CD8-positive, alpha-beta memory T cell (primary cell): ENCODE results near the gene TIPRL. TPM values are rescaled to one million over a fixed set of nuclear protein-coding genes. Genes with fewer than 3 reads are reported as not detected.

ENCODE experiments used
- CTCF ChIA-PET: fragments of 350-600 bp; sonication (Branson Sonifier 250); formaldehyde crosslinking; loops from one replicate; lab custom pipeline; 2021; ENCODE audit warnings: antibody characterized with exemption; lab: Charles Lee
- POLR2A ChIA-PET: fragments of 350-600 bp; sonication (Branson Sonifier 250); formaldehyde crosslinking; loops from one replicate; lab custom pipeline; 2021; ENCODE audit warnings: antibody characterized with exemption; lab: Charles Lee
- DNase-seq, 5 donors: peaks; one replicate each; pipeline versions ENCODE4 v3.0.0 to v3.0.0-alpha.2; 2020 to 2022; ENCODE audit warnings: mixed read lengths in 1 of 5
- H3K27ac ChIP-seq: one replicate; pipeline ENCODE4 v1.7.0; 2013; ENCODE audit warnings: low read depth, mild to moderate bottlenecking, low read length, moderate library complexity
- H3K27me3 ChIP-seq: 2 replicates; pipeline ENCODE4 v1.7.0; 2013; ENCODE audit warnings: low read length, mild to moderate bottlenecking; ENCODE audit not compliant: insufficient read depth, poor library complexity, severe bottlenecking
- H3K36me3 ChIP-seq: 2 replicates; pipeline ENCODE4 v1.7.0; 2013; ENCODE audit warnings: mild to moderate bottlenecking, low read length, moderate library complexity; ENCODE audit not compliant: insufficient read depth
- H3K4me1 ChIP-seq: 2 replicates; pipeline ENCODE4 v1.7.0; 2013; ENCODE audit warnings: mild to moderate bottlenecking, low read length, moderate library complexity; ENCODE audit not compliant: insufficient read depth
- H3K4me3 ChIP-seq: 2 replicates; pipeline ENCODE4 v1.7.0; 2013; ENCODE audit warnings: mild to moderate bottlenecking, low read length
- H3K9me3 ChIP-seq: 2 replicates; pipeline ENCODE4 v1.7.0; 2013; ENCODE audit warnings: mild to moderate bottlenecking, low read length
- H3K27ac Mint-ChIP-seq, 8 donors: one replicate each; pipeline ENCODE4 v1.8.0; 2020 to 2021; ENCODE audit warnings: mixed read lengths in 8 of 8, mild to moderate bottlenecking in 6 of 8, inconsistent platforms in 3 of 8, moderate library complexity in 3 of 8
- H3K27me3 Mint-ChIP-seq, 2 donors: one replicate each; pipeline ENCODE4 v1.8.0; 2020 to 2021; ENCODE audit warnings: mixed read lengths in 2 of 2, mild to moderate bottlenecking in 1 of 2, moderate library complexity in 1 of 2
- H3K36me3 Mint-ChIP-seq, 3 donors: one replicate each; pipeline ENCODE4 v1.8.0; 2020 to 2021; ENCODE audit warnings: mixed read lengths in 3 of 3, inconsistent platforms in 1 of 3, mild to moderate bottlenecking in 1 of 3
- H3K4me1 Mint-ChIP-seq, 3 donors: one replicate each; pipeline ENCODE4 v1.8.0; 2020 to 2021; ENCODE audit warnings: mixed read lengths in 3 of 3, inconsistent platforms in 1 of 3, mild to moderate bottlenecking in 1 of 3
- H3K4me3 Mint-ChIP-seq, 7 donors: one replicate each; pipeline ENCODE4 v1.8.0; 2020 to 2021; ENCODE audit warnings: mixed read lengths in 7 of 7, mild to moderate bottlenecking in 6 of 7, moderate library complexity in 4 of 7, inconsistent platforms in 2 of 7
- H3K9me3 Mint-ChIP-seq, 5 donors: one replicate each; pipeline ENCODE4 v1.8.0; 2020 to 2022; ENCODE audit warnings: mixed read lengths in 5 of 5, mild to moderate bottlenecking in 3 of 5, moderate library complexity in 2 of 5, inconsistent platforms in 1 of 5
- polyA plus RNA-seq: library from polyadenylated mRNA; unstranded; fragments of 300-500 nt; fragmentation: Illumina TruSeq; gene quantifications from one replicate; pipeline ENCODE4 v1.2.3, GENCODE V29; 2021
- total RNA-seq, 2 experiments: library from RNA; stranded (reverse); gene quantifications; one replicate each; pipeline ENCODE4 v1.2.3, GENCODE V29; 2021

The TIPRL gene
- total and polyA plus RNA-seq, 3 experiments from 2014 or later = 38.0 to 46.9 (median 41.5) TPM

DNA sequence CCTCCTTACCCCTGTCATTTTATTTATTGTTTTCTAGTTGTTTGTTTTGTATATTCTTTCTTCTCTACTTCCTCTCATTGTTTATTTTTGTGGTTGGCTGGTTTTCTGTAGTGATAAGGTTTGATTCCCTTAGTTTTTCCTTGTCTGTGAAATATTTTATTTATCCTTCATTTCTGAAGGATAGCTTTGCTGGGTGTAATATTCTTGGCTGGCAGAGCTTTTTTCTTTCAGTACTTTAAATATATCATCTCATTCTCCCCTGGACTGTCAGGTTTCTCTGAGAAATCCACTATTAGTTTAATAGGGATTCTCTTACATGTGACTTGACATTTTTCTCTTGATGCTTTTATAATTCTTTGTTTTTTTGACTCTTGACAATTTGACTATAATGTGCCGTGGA is 18.8 kb upstream of the TIPRL start:
- DNase-seq = no peak
- Histone ChIP-seq H3K27ac (no peak overlapping the region), H3K9me3 (no peaks in the 10 kb centered on the region), H3K36me3 (no peaks in the 10 kb centered on the region), H3K27me3 (no peaks in the 10 kb centered on the region), H3K4me3 (no peak overlapping the region), H3K4me1 (no peaks in the 10 kb centered on the region)
- Mint-ChIP-seq H3K36me3 (peaks cover 0 to 32% (median 0%) of the 10 kb centered on the region in 3 donors), H3K27ac (no peak overlapping the region), H3K27me3 (peaks cover 13 to 53% of the 10 kb centered on the region in 2 donors), H3K4me1 (no peaks in the 10 kb centered on the region), H3K9me3 (peaks cover 31 to 37% (median 34%) of the 10 kb centered on the region in 5 donors), H3K4me3 (no peak overlapping the region)
- ChIA-PET CTCF (interaction anchor here (0.7 to 1.2 kb wide), 3 partner anchors 8 to 14 kb away, joined by 3 read pairs; no protein-coding TSS in a partner anchor), POLR2A (interaction anchor here (0.6 kb wide), 1 partner anchor 79 kb away, joined by 3 read pairs; no protein-coding TSS in a partner anchor)

DNA sequence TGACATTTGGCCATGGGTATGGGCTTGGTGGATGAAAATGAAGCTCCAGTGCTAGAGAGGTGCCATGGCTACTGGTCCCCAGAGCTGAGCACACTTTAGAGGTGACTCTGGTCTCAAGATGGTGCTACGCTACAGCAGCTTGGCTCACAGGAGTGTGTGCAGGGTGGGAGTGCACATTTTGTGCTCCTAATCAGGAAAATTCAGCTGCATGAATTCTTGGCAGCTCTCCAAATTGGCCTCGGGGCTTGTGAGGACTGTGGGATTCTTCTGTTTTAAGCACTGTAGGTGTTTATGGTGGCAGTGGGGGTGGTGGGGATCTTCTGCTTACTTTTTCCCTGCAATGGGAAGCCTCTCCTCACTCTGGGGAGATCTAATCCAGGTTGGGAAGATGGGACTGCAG is 17.3 kb upstream of the TIPRL start:
- peaks cover 0 to 32% (median 0%) of the 10 kb centered on the region in 3 donors for H3K36me3 Mint-ChIP-seq
- Histone ChIP-seq H3K9me3 (no peaks in the 10 kb centered on the region), H3K27me3 (no peaks in the 10 kb centered on the region), H3K27ac (no peak overlapping the region), H3K4me3 (no peak overlapping the region), H3K36me3 (no peaks in the 10 kb centered on the region), H3K4me1 (no peaks in the 10 kb centered on the region)
- H3K4me1 Mint-ChIP-seq = no peaks in the 10 kb centered on the region
- CTCF ChIA-PET = no interaction called here
- POLR2A ChIA-PET = no interaction called here
- H3K4me3 Mint-ChIP-seq = no peak overlapping the region
- H3K9me3 Mint-ChIP-seq = peaks cover 31 to 37% (median 34%) of the 10 kb centered on the region in 5 donors
- H3K27me3 Mint-ChIP-seq = peaks cover 15 to 54% of the 10 kb centered on the region in 2 donors
- no peak overlapping the region for H3K27ac Mint-ChIP-seq
- no peak for DNase-seq

DNA sequence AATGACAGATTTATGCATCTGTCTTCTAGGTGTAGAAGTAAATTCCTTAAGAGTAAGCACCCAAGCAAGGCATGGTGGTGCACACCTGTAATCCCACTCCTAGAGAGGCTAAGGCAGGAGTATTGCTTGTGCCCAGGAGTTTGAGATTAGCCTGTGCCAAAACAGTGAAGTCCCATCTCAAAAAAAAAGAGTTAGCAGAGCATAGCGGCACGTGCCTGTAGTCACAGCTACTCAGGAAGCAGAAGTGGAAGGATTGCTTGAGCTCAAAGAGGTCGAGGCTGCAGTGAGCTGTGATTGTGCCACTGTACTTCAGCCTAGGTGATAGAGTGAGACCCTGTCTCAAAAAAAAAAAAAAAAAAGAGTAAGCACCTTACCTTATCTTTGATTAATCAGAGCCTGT is 15.1 kb upstream of the TIPRL start:
- H3K27ac ChIP-seq = no peak overlapping the region
- peaks cover 0 to 18% (median 3%) of the 10 kb centered on the region in 3 donors for H3K36me3 Mint-ChIP-seq
- H3K4me1 ChIP-seq = no peaks in the 10 kb centered on the region
- H3K36me3 ChIP-seq = no peaks in the 10 kb centered on the region
- no peaks in the 10 kb centered on the region for H3K9me3 ChIP-seq
- H3K4me1 Mint-ChIP-seq = no peaks in the 10 kb centered on the region
- no peak for DNase-seq
- peaks cover 15 to 21% (median 19%) of the 10 kb centered on the region in 5 donors for H3K9me3 Mint-ChIP-seq
- ChIA-PET POLR2A (no interaction called here), CTCF (no interaction called here)
- H3K4me3 Mint-ChIP-seq = no peak overlapping the region
- peaks cover 16 to 43% of the 10 kb centered on the region in 2 donors for H3K27me3 Mint-ChIP-seq
- no peaks in the 10 kb centered on the region for H3K27me3 ChIP-seq
- H3K4me3 ChIP-seq = no peak overlapping the region
- H3K27ac Mint-ChIP-seq = no peak overlapping the region

DNA sequence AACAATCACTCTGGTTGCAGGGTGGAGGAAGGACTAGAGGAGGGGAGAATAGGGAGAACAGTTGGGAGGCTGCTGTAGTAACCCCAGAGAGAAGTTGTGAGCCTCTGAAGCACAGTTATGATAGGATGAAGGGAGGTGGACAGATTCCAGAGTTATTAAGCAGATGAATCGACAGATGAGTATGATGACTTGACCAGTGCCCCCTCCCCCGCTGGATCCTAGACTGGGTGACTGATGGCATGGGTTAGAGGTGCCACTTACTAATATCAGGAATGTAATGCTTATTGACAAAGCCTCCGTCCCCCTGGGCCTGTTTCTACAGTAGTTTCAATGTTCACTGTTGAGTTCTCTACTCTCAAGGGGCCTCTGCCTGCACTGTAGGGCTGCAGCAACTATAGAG is 14.0 kb upstream of the TIPRL start:
- Histone ChIP-seq H3K27me3 (no peaks in the 10 kb centered on the region), H3K36me3 (no peaks in the 10 kb centered on the region), H3K4me3 (no peak overlapping the region), H3K27ac (no peak overlapping the region), H3K4me1 (no peaks in the 10 kb centered on the region), H3K9me3 (no peaks in the 10 kb centered on the region)
- H3K36me3 Mint-ChIP-seq = peaks cover 0 to 14% (median 3%) of the 10 kb centered on the region in 3 donors
- H3K4me3 Mint-ChIP-seq = no peak overlapping the region
- no peak for DNase-seq
- ChIA-PET POLR2A (no interaction called here), CTCF (no interaction called here)
- peaks cover 13 to 42% of the 10 kb centered on the region in 2 donors for H3K27me3 Mint-ChIP-seq
- no peaks in the 10 kb centered on the region for H3K4me1 Mint-ChIP-seq
- H3K27ac Mint-ChIP-seq = no peak overlapping the region
- peaks cover 12 to 13% (median 13%) of the 10 kb centered on the region in 5 donors for H3K9me3 Mint-ChIP-seq

DNA sequence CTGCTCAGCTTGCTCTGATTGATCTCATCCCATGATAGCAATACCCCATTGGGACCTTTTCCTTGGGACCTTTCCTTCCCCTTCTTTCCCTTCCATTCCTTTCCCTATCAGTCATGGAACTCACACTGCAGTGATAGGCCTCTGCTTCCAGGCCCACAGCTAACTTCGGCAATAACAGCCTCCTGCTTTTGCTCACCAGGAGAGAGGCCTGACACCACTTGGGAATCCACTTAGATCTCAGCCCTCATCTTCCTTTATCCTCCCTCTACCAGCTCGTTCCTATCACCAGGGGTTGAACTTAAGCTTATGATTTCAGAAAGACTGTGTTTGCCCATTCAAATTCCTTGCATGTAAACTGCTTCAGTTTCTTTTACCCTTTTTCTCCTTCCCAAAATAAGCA is 11.0 kb upstream of the TIPRL start:
- no peak overlapping the region for H3K4me3 Mint-ChIP-seq
- H3K27me3 Mint-ChIP-seq = peaks cover 8 to 34% of the 10 kb centered on the region in 2 donors
- H3K4me1 Mint-ChIP-seq = no peaks in the 10 kb centered on the region
- Histone ChIP-seq H3K4me1 (no peaks in the 10 kb centered on the region), H3K9me3 (no peaks in the 10 kb centered on the region), H3K36me3 (no peaks in the 10 kb centered on the region), H3K4me3 (no peak overlapping the region), H3K27ac (no peak overlapping the region), H3K27me3 (no peaks in the 10 kb centered on the region)
- no peaks in the 10 kb centered on the region for H3K9me3 Mint-ChIP-seq
- ChIA-PET POLR2A (no interaction called here), CTCF (interaction anchor here (1.1 to 1.3 kb wide), 2 partner anchors 8 to 10 kb away, joined by 3 read pairs; no protein-coding TSS in a partner anchor)
- no peak overlapping the region for H3K27ac Mint-ChIP-seq
- H3K36me3 Mint-ChIP-seq = peaks cover 0 to 5% (median 3%) of the 10 kb centered on the region in 3 donors
- no peak for DNase-seq

DNA sequence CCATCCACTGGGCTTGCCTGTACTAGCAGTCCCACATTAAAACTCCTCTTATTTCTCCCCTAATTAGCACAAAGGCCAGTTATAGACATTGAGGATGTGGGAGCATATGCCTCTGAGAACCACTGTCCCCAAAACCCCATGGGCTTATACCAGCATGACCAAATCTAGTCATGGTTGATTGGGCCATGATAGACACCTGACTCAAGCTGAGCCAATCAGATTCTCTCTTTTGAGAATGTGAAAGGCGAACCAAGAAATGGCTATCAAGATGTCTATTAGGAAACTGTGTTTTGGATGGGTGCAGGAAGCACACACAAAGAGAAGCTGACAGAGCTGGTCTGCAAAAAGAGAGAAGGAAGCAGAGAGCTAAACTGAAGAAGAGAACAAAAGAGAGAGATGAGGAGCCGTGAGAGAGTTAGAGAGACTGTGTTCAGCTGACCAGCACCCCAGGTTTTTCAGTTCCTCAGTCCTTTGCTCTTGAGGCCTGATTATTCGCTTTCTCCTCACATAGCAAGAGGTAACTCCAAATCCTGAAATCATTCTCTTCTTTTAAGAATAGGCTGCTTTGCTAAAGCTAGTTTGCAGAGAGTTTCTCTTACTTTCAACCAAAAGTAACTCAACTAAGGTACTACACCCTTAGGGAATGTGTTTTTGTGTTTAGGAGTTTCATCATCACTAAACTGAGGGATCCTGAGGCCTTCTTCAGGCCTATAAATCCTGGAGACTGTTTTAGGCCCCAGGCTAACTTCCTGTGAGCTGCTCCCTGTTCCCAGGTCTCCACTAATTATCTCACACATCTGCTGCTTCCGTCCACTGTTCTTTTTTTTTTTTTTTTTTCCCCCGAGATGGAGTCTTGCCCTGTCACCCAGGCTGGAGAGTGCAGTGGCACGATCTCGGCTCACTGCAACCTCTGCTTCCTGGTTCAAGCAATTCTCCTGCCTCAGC is 7.9 kb upstream of the TIPRL start:
- no peaks in the 10 kb centered on the region for H3K27me3 ChIP-seq
- Mint-ChIP-seq H3K4me3 (no peak overlapping the region), H3K27ac (no peak overlapping the region), H3K27me3 (peaks cover 8 to 38% of the 10 kb centered on the region in 2 donors), H3K4me1 (no peaks in the 10 kb centered on the region), H3K36me3 (peaks cover 0 to 5% (median 4%) of the 10 kb centered on the region in 3 donors), H3K9me3 (no peaks in the 10 kb centered on the region)
- no peaks in the 10 kb centered on the region for H3K4me1 ChIP-seq
- H3K4me3 ChIP-seq = no peak overlapping the region
- ChIA-PET CTCF (no interaction called here), POLR2A (no interaction called here)
- no peaks in the 10 kb centered on the region for H3K36me3 ChIP-seq
- no peak overlapping the region for H3K27ac ChIP-seq
- no peak for DNase-seq
- no peaks in the 10 kb centered on the region for H3K9me3 ChIP-seq

DNA sequence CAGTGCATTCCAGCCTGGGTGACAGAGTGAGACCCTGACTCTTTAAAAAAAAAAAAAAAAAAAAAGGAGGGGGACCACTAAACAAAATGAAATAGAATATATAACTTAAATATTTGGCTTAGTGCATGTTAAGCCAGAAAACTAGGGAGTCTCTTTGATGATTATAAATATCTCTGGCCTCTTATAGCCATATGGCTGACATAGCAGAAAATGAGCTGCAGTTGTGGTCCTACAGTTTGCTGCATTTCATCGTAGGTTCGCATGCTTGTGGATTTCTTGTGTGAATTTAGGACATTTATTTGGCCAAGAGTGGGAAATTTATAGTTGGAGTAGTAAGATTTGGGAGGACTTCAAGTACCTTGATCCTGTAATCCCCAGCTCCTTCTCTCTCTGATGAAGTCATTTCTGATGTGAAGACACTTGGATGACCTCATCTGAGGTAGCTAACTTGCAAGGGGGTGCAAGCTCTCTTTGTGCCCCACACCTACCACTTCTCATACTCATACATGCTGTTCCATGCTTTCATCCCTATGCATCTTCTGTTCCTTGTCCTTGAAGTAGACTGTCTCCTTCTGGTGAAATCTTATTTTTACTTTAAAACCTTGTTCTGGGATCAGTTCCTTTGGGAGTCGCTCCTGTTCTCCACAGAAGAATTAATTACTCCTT is 6.4 kb upstream of the TIPRL start:
- Histone ChIP-seq H3K9me3 (no peaks in the 10 kb centered on the region), H3K27me3 (no peaks in the 10 kb centered on the region), H3K36me3 (no peaks in the 10 kb centered on the region), H3K4me1 (no peaks in the 10 kb centered on the region), H3K4me3 (no peak overlapping the region), H3K27ac (no peak overlapping the region)
- Mint-ChIP-seq H3K9me3 (no peaks in the 10 kb centered on the region), H3K36me3 (peaks cover 0 to 5% (median 4%) of the 10 kb centered on the region in 3 donors), H3K27ac (no peak overlapping the region), H3K4me1 (no peaks in the 10 kb centered on the region), H3K4me3 (no peak overlapping the region), H3K27me3 (peaks cover 8 to 38% of the 10 kb centered on the region in 2 donors)
- CTCF ChIA-PET = interaction anchor here (1.4 kb wide), 1 partner anchor 10 kb away, joined by 4 read pairs; no protein-coding TSS in a partner anchor
- POLR2A ChIA-PET = no interaction called here
- DNase-seq = no peak
